Heart right ventricle (tissue), 16 donors: Measurements from ENCODE around the gene CTSZ. TPM values are rescaled to one million over a fixed set of nuclear protein-coding genes. Genes with fewer than 3 reads are reported as not detected.

Source experiments
- ATAC-seq, 8 donors: fragments of 200-7000 bp; cut with Tn5 transposase; one replicate each; pipeline ENCODE4 v1.9.1; 2020; ENCODE audit warnings: mild to moderate bottlenecking in 8 of 8, moderate library complexity in 8 of 8, moderate number of reproducible peaks in 1 of 8
- DNase-seq, 2 donors: peaks; one replicate each; pipeline ENCODE4 v3.0.0-alpha.2; 2020
- H3K27ac ChIP-seq, 10 donors: fragments of 200-600 bp; sonication (generic) in 2 of 10; one replicate each; pipeline versions ENCODE4 v1.5.0 to v1.8.0; 2020 to 2022; ENCODE audit warnings: mild to moderate bottlenecking in 3 of 10
- H3K27me3 ChIP-seq, 7 donors: fragments of 200-600 bp; one replicate each; pipeline ENCODE4 v1.8.0; 2021 to 2022; ENCODE audit warnings: mild to moderate bottlenecking in 2 of 7
- H3K36me3 ChIP-seq, 9 donors: fragments of 200-600 bp; sonication (generic) in 1 of 9; one replicate each; pipeline versions ENCODE4 v1.5.0 to v1.8.0; 2020 to 2022; ENCODE audit warnings: mild to moderate bottlenecking in 2 of 9
- H3K4me1 ChIP-seq, 9 donors: fragments of 200-600 bp; sonication (generic) in 1 of 9; one replicate each; pipeline versions ENCODE4 v1.5.0 to v1.8.0; 2020 to 2022; ENCODE audit warnings: mild to moderate bottlenecking in 4 of 9
- H3K4me3 ChIP-seq, 10 donors: fragments of 200-600 bp; sonication (generic) in 2 of 10; one replicate each; pipeline versions ENCODE4 v1.5.0 to v1.8.0; 2020 to 2022; ENCODE audit warnings: mild to moderate bottlenecking in 7 of 10, moderate library complexity in 2 of 10
- H3K9me3 ChIP-seq, 11 donors: fragments of 200-600 bp in 10 of 11; sonication (generic) in 2 of 11; one replicate each; pipeline versions ENCODE4 v1.5.0 to v1.8.0; 2013 to 2022; ENCODE audit warnings: mild to moderate bottlenecking in 2 of 11, control low read depth in 1 of 11, moderate library complexity in 1 of 11
- WGBS, 2 donors: extraction: QIAGEN DNeasy Blood & Tissue Kit; methylation state at CpG; one replicate each; pipeline ENCODE4 v1.1.7; 2013; ENCODE audit warnings: inconsistent platforms in 1 of 2; 5-methylcytosine and 5-hydroxymethylcytosine counted together
- intact Hi-C, 10 donors: fragments of 100-400 bp; cut with DNase I; formaldehyde crosslinking; loops; one replicate each; pipeline versions ENCODE4 v1.11.1 to v1.14.2; 2022
- polyA plus RNA-seq, 2 donors: library from polyadenylated mRNA; stranded (reverse); fragments of 200-250 nt; gene quantifications; one replicate each; pipeline ENCODE4 v1.2.3, GENCODE V29; 2013
- total RNA-seq, 10 donors: library from RNA; stranded (reverse); fragmentation: NEBNext Ultra II Directional in 3 of 10; extraction: Animal tissue kit (Norgen Biotek cat#: 25700) in 3 of 10; gene quantifications; one replicate each; pipeline versions ENCODE4 v1.2.1 to v1.2.4, GENCODE V29; 2021 to 2023
- TF ChIP-seq, protein P1 (sequence below), 9 donors: fragments of 200-600 bp; sonication (generic) in 2 of 9; IDR thresholded peaks; one replicate each; pipeline versions ENCODE4 v1.5.0 to v1.8.0; 2021 to 2022; ENCODE audit warnings: antibody characterized with exemption in 9 of 9, mild to moderate bottlenecking in 5 of 9, moderate library complexity in 1 of 9
- donor health status: Arrhythmogenic right ventricular cardiomyopathy.
- donor health status: ischemic (EF 13 %, LVEDD 7.1; RV severe dilation, severe dysfunction).
- donor health status: healthy with polysubstance abuse.
- donor health status: DM: no; HTN: yes; CAD: no.
- donor health status: DM: no; HTN: no; CAD: no.
- donor health status: ischemic (EF 25% LVEDD 6.9; RV normal size, moderate dysfunction).
- donor health status: ischemic (EF 25% LVEDD 5.7; RV mildly dilated, moderate dysfunction).
- donor health status: healthy.
- donor health status: DM: yes; HTN: yes; CAD: no.
- donor health status: Ischemic cardiomyopathy.
- donor health status: ischemic (EF 35%, LVEDD 5.7; RV mildly dilated, moderate dysfunction).
- donor health status: nonischemic (EF 11% LVEDD 7.7; RV severe dilation, severe dysfunction).
- donor health status: DM: yes; HTN: yes; CAD: no.
- donor health status: PGD.
- donor health status: ischemic (EF 29% LVEDD 5.4; RV normal size, mild dysfunction).
- donor health status: nonischemic (EF 23%, LVEDD 6.1; RV moderate dilation, normal function).

CTSZ gene
- total and polyA plus RNA-seq, 12 donors: 83.9 to 278 (median 124) TPM

DNA sequence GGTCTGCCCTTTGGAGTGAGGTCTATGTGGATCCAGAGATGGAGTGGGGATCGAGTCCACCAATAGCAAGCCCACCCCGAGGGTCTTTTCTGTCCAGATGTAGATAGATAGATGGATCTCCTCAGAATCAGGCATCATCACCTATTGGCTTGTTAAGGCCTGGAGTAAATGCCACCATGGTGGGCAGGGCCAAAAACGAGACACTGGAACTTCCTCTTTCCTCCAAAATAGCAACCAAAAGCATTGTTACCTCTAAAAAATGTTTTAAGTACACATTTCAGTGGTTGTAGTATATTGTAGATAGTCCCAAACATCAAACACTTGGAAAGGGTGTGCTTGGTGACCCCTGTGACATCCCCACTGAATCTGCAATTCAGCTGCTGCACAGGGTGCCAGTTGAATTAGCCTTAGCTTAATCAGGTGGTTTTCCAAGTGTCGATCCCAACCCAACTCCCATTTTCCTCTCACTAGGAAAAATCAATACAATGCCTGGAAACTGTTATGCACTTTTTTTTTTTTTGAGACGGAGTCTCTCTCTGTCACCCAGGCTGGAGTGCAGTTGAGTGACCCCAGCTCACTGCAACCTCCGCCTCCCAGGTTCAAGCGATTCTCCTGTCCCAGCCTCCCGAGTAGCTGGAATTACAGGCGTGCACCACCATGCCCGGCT lies 61.0 kb downstream of the CTSZ start:
- WGBS, 2 donors: 87 to 89% methylated on average over 10 of the region's 10 CpGs
- no peaks in the 10 kb centered on the region for H3K9me3 ChIP-seq
- TF ChIP-seq, protein P1, sequence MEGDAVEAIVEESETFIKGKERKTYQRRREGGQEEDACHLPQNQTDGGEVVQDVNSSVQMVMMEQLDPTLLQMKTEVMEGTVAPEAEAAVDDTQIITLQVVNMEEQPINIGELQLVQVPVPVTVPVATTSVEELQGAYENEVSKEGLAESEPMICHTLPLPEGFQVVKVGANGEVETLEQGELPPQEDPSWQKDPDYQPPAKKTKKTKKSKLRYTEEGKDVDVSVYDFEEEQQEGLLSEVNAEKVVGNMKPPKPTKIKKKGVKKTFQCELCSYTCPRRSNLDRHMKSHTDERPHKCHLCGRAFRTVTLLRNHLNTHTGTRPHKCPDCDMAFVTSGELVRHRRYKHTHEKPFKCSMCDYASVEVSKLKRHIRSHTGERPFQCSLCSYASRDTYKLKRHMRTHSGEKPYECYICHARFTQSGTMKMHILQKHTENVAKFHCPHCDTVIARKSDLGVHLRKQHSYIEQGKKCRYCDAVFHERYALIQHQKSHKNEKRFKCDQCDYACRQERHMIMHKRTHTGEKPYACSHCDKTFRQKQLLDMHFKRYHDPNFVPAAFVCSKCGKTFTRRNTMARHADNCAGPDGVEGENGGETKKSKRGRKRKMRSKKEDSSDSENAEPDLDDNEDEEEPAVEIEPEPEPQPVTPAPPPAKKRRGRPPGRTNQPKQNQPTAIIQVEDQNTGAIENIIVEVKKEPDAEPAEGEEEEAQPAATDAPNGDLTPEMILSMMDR (IDR thresholded peaks at IDR 0.05): no peak
- H3K36me3 ChIP-seq: no peaks in the 10 kb centered on the region
- no peak for ATAC-seq
- no peak overlapping the region for H3K27ac ChIP-seq
- H3K27me3 ChIP-seq: no peaks in the 10 kb centered on the region
- intact Hi-C loops: no loop called here
- no peak for DNase-seq
- no peak overlapping the region for H3K4me3 ChIP-seq
- H3K4me1 ChIP-seq: peaks cover 0 to 6% (median 0%) of the 10 kb centered on the region in 9 donors

Other genes with a start within 250 kb of the CTSZ start
- gene GNAS-AS1, start 156.4 kb downstream of the CTSZ start, total RNA-seq: 1 to 10 TPM in 1 of 10 donors, under 1 TPM in 9; 0.15 to 1.5 (median 0.41) TPM
- 1 to 10 TPM in 1 of 2 donors, under 1 TPM in 1; 0.06 to 1.1 TPM for gene GNAS-AS1, start 156.4 kb downstream of the CTSZ start, polyA plus RNA-seq
- 1,000 to 10,000 TPM; 1,348 to 2,208 (median 1,783) TPM for gene GNAS, start 154.5 kb downstream of the CTSZ start, total RNA-seq
- gene GNAS, start 154.5 kb downstream of the CTSZ start, polyA plus RNA-seq: 1,000 to 10,000 TPM; 1,614 to 5,181 TPM
- 10 to 100 TPM; 23.2 to 40.5 (median 31.1) TPM for gene NELFCD, start 26.0 kb downstream of the CTSZ start, total RNA-seq
- gene NELFCD, start 26.0 kb downstream of the CTSZ start, polyA plus RNA-seq: 10 to 100 TPM; 22.8 to 48.1 TPM
- under 1 TPM in 8 of 10 donors, not detected in 2; 0.17 to 0.38 (median 0.21) TPM for gene TUBB1, start 12.2 kb upstream of the CTSZ start, total RNA-seq
- under 1 TPM; 0.07 to 0.13 TPM for gene TUBB1, start 12.2 kb upstream of the CTSZ start, polyA plus RNA-seq
- 100 to 1,000 TPM; 105 to 155 (median 121) TPM for gene ATP5F1E, start 25.1 kb upstream of the CTSZ start, total RNA-seq
- gene ATP5F1E, start 25.1 kb upstream of the CTSZ start, polyA plus RNA-seq: 10 to 100 TPM; 84.7 to 96.7 TPM
- gene PRELID3B, start 35.5 kb upstream of the CTSZ start, total RNA-seq: 10 to 100 TPM; 41.4 to 55.9 (median 47.5) TPM
- 10 to 100 TPM; 11.5 to 26.1 TPM for gene PRELID3B, start 35.5 kb upstream of the CTSZ start, polyA plus RNA-seq
- gene ZNF831, start 156.6 kb upstream of the CTSZ start, total RNA-seq: under 1 TPM in 9 of 10 donors, not detected in 1; 0.02 to 0.72 (median 0.17) TPM
- gene ZNF831, start 156.6 kb upstream of the CTSZ start, polyA plus RNA-seq: under 1 TPM; 0.01 to 0.07 TPM